ENCODE results near the gene CA11. TPM values are rescaled to one million over a fixed set of nuclear protein-coding genes. Genes with fewer than 3 reads are reported as not detected.
A peak's percentile ranks its signal among the peaks of the same experiment; 100 is the strongest.

CA11 gene
- total and polyA plus RNA-seq, 9 of the 15 experiments (the other 6 are each of a cell fraction or from before 2014, with no cell fraction given), result 2.9 to 19.9 (median 8.3) TPM

- TF ChIP-seq SP1 (CRISPR knock-in tag; IDR thresholded peaks at IDR 0.05), result peak; percentile 53; the same call in 1 of the 2 replicates
- TF ChIP-seq NR2C2 (CRISPR knock-in tag; IDR thresholded peaks at IDR 0.05), result no peak
- 0 out of 2 replicates have a peak, but pooled peaks have one; percentile 18 for TF ChIP-seq NR2C2 (tag; IDR thresholded peaks at IDR 0.05)
- TF ChIP-seq, protein P1, sequence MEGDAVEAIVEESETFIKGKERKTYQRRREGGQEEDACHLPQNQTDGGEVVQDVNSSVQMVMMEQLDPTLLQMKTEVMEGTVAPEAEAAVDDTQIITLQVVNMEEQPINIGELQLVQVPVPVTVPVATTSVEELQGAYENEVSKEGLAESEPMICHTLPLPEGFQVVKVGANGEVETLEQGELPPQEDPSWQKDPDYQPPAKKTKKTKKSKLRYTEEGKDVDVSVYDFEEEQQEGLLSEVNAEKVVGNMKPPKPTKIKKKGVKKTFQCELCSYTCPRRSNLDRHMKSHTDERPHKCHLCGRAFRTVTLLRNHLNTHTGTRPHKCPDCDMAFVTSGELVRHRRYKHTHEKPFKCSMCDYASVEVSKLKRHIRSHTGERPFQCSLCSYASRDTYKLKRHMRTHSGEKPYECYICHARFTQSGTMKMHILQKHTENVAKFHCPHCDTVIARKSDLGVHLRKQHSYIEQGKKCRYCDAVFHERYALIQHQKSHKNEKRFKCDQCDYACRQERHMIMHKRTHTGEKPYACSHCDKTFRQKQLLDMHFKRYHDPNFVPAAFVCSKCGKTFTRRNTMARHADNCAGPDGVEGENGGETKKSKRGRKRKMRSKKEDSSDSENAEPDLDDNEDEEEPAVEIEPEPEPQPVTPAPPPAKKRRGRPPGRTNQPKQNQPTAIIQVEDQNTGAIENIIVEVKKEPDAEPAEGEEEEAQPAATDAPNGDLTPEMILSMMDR (IDR thresholded peaks at IDR 0.05 in 2 of 3, conservative IDR thresholded peaks at IDR 0.05 in 1 of 3; ENCODE audit: insufficient read depth in 2 of 3, low read depth in 1 of 3, low read length in 3 of 3), result peak; percentile 79 to 87 (median 81)
- TF ChIP-seq, protein P2, sequence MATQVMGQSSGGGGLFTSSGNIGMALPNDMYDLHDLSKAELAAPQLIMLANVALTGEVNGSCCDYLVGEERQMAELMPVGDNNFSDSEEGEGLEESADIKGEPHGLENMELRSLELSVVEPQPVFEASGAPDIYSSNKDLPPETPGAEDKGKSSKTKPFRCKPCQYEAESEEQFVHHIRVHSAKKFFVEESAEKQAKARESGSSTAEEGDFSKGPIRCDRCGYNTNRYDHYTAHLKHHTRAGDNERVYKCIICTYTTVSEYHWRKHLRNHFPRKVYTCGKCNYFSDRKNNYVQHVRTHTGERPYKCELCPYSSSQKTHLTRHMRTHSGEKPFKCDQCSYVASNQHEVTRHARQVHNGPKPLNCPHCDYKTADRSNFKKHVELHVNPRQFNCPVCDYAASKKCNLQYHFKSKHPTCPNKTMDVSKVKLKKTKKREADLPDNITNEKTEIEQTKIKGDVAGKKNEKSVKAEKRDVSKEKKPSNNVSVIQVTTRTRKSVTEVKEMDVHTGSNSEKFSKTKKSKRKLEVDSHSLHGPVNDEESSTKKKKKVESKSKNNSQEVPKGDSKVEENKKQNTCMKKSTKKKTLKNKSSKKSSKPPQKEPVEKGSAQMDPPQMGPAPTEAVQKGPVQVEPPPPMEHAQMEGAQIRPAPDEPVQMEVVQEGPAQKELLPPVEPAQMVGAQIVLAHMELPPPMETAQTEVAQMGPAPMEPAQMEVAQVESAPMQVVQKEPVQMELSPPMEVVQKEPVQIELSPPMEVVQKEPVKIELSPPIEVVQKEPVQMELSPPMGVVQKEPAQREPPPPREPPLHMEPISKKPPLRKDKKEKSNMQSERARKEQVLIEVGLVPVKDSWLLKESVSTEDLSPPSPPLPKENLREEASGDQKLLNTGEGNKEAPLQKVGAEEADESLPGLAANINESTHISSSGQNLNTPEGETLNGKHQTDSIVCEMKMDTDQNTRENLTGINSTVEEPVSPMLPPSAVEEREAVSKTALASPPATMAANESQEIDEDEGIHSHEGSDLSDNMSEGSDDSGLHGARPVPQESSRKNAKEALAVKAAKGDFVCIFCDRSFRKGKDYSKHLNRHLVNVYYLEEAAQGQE (IDR thresholded peaks at IDR 0.05; ENCODE audit: borderline replicate concordance), result peak; percentile 54; the same call in 1 of the 2 replicates
- TF ChIP-seq, protein P2 (CRISPR knock-in tag; IDR thresholded peaks at IDR 0.05; ENCODE audit: low read depth), result no peak
- TF ChIP-seq SAFB2 (IDR thresholded peaks at IDR 0.05; ENCODE audit: borderline replicate concordance, low read depth, low read length, severe bottlenecking), result no peak
- peak; percentile 41 for TF ChIP-seq SMC3 (conservative IDR thresholded peaks at IDR 0.05; ENCODE audit: insufficient read depth, low read depth, low read length)
- TF ChIP-seq ZBED1 (IDR thresholded peaks at IDR 0.05), result no peak
- no peak for TF ChIP-seq ETV1 (tag; conservative IDR thresholded peaks at IDR 0.05; ENCODE audit: low read depth)
- TF ChIP-seq SAFB (IDR thresholded peaks at IDR 0.05; ENCODE audit: borderline replicate concordance, low read depth, low read length), result no peak
- 0 out of 2 replicates have a peak, but pooled peaks have one; percentile 30 for TF ChIP-seq CC2D1A (IDR thresholded peaks at IDR 0.05)
- TF ChIP-seq CHD1 (IDR thresholded peaks at IDR 0.05; ENCODE audit: low read length), result no peak
Observed at GRCh38 chr19:48608798-48609263, 37.2 kb downstream of the CA11 start (continued).

Measured in K562 (cell line).